H7 (cell line): ENCODE measurements around the gene PPP1R14D. TPM values are rescaled to one million over a fixed set of nuclear protein-coding genes. Genes with fewer than 3 reads are reported as not detected.

Source experiments
- DNase-seq: peaks from one replicate; pipeline ENCODE4 v3.0.0; 2012
- H3K27me3 ChIP-seq: 2 replicates; pipeline ENCODE4 v1.6.0; 2011; ENCODE audit warnings: mild to moderate bottlenecking, low read length; ENCODE audit not compliant: control insufficient read depth, insufficient read depth
- H3K36me3 ChIP-seq: replicated peaks from 2 replicates; pipeline ENCODE4 v1.5.1; 2011; ENCODE audit warnings: low read length; ENCODE audit not compliant: control insufficient read depth, insufficient read depth
- H3K4me3 ChIP-seq: 2 replicates; pipeline ENCODE4 v1.5.1; 2011; ENCODE audit warnings: low read depth, mild to moderate bottlenecking, control low read depth, low read length, moderate library complexity; ENCODE audit not compliant: insufficient read depth
- total RNA-seq: library from RNA; depleted of rRNA; stranded (reverse); fragments of >200 nt; shearing (Covaris generic); gene quantifications from 2 replicates; pipeline ENCODE4 v1.2.3, GENCODE V29; 2014

The PPP1R14D gene
- total RNA-seq, 1 experiment from 2014 or later = not detected

DNA sequence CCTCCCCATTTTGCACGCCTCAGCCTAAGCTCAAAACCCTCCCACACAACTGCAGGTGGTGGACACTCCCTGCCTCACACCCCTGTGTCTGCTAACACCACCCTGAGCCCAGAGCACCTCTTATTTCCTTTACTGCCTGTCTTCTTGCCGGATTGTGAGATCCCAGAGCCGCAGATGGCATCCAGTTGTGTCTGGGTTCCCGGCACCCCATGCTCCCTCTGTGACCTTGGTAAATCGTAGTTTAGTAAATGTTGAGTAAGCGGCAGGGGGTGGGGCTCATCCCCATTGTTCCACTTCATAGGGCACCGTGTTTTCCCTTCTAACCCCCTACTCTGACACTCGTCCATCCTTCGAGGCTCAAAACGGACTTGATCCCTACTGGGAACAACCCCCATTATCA is 30.2 kb upstream of the PPP1R14D start:
- no peak for DNase-seq
- Histone ChIP-seq H3K27me3 (no peaks in the 10 kb centered on the region), H3K4me3 (no peak overlapping the region), H3K36me3 (peaks cover 24% of the 10 kb centered on the region)

DNA sequence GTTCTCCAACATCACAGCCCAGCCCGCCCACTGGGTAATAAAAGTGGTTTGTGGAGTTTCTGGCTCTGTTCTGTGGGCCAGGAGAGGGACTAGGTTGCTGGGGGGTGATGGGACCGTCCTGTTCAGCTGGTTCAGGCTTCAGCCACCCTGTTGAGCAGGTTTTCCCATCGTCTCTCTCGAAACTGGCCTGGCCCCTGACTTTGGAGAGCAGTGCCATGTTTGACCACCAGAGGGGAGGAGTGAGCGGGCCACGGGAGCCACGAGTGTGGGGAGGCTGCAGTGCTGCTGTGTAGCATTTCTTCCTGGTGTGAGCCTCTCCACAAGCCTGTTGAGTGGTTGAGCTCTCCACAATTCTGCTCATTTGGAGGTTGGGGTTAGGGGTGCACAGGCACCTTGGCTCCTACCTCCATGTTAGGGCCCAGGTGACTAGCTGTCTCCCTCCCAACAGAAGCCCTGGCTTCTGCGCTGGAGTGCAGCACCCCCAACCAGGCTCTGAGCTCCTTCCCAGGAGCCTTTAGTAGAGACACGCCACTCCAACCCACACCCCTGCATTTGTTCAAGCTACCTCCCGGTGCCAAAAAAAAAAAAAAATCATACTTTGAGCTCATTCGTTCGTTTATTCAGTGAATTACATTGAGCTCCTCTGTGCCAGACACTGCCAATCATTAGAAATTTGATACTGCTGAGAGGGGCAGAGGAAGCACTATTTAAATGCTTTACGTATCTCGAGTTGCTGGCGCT is 29.3 kb upstream of the PPP1R14D start:
- DNase-seq = peak; percentile 91
- peaks cover 31% of the 10 kb centered on the region for H3K36me3 ChIP-seq
- H3K27me3 ChIP-seq = no peaks in the 10 kb centered on the region
- H3K4me3 ChIP-seq = no peak overlapping the region

DNA sequence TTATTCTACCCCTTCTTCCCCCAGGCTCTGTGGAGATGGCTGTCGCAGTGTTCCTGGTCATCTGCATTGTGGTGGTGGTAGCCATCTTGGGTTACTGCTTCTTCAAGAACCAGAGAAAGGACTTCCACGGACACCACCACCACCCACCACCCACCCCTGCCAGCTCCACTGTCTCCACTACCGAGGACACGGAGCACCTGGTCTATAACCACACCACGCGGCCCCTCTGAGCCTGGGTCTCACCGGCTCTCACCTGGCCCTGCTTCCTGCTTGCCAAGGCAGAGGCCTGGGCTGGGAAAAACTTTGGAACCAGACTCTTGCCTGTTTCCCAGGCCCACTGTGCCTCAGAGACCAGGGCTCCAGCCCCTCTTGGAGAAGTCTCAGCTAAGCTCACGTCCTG is 28.2 kb upstream of the PPP1R14D start:
- no peaks in the 10 kb centered on the region for H3K27me3 ChIP-seq
- peaks cover 34% of the 10 kb centered on the region for H3K36me3 ChIP-seq
- H3K4me3 ChIP-seq = no peak overlapping the region
- no peak for DNase-seq

DNA sequence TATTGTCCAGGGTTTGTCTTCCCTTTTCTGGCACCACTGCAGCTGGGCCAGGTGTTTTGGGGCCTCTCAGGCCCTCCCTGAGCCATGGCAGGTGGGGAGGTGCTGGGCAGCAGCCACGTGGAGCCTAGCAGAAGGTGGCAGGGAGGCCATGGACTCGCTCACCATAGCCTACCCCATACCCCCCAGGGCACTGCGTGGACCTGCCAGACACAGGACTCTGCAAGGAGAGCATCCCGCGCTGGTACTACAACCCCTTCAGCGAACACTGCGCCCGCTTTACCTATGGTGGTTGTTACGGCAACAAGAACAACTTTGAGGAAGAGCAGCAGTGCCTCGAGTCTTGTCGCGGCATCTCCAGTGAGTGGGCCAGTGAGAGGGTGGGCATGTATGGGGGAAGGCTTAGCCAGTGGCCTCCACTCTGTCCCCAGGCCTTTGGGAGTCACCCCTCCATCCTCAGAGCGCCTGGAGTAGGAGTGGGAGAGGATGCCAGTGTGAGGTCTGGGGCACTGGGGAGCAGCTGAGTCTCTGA is 27.3 kb upstream of the PPP1R14D start:
- peak; percentile 29 for DNase-seq
- no peak overlapping the region for H3K4me3 ChIP-seq
- no peaks in the 10 kb centered on the region for H3K27me3 ChIP-seq
- H3K36me3 ChIP-seq = peaks cover 34% of the 10 kb centered on the region

GRCh38 chr15:40854161-40854560 is 25.7 kb upstream of the PPP1R14D start:
- no peak for DNase-seq
- no peaks in the 10 kb centered on the region for H3K27me3 ChIP-seq
- no peak overlapping the region for H3K4me3 ChIP-seq
- peaks cover 39% of the 10 kb centered on the region for H3K36me3 ChIP-seq

DNA sequence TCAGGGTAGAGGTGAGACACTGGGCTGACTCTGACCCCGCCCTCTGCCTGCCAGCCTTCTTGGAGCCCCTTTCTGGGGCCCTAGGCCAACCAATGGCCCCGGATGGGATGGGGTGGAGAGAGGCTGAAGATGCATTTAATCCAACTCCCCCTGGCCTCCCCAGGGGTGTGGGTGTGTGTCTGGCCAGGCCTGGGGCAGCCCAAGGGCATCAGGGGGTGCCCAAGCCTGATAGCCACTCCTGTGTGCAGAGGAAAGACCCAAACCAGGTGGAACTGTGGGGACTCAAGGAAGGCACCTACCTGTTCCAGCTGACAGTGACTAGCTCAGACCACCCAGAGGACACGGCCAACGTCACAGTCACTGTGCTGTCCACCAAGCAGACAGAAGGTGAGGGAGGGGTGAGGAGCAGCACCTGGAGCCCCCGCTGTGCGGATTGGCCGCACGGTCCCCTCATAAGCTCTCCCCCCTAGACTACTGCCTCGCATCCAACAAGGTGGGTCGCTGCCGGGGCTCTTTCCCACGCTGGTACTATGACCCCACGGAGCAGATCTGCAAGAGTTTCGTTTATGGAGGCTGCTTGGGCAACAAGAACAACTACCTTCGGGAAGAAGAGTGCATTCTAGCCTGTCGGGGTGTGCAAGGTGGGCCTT is 24.9 kb upstream of the PPP1R14D start:
- no peak for DNase-seq
- Histone ChIP-seq H3K27me3 (no peaks in the 10 kb centered on the region), H3K36me3 (peaks cover 39% of the 10 kb centered on the region), H3K4me3 (no peak overlapping the region)

DNA sequence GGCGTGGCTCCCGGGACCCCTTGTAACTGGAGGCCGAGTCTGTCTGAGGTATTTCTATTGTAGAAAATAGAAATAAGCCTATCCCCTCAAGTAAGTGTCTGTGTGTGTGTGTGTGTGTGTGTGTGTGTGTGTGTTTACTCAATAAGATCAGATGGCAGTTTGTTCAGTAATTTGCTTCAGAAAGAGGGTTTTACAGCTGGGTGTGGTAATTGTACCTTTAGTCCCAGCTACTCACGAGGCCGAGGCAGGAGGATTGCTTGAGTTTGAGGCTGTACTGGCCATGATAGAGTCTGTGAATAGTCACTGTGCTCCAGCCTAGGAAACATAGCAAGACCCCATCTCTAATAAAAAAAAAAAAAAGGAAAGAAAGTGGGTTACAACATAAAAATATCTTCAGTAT is 24.0 kb upstream of the PPP1R14D start:
- no peak for DNase-seq
- Histone ChIP-seq H3K36me3 (peaks cover 43% of the 10 kb centered on the region), H3K27me3 (no peaks in the 10 kb centered on the region), H3K4me3 (no peak overlapping the region)

DNA sequence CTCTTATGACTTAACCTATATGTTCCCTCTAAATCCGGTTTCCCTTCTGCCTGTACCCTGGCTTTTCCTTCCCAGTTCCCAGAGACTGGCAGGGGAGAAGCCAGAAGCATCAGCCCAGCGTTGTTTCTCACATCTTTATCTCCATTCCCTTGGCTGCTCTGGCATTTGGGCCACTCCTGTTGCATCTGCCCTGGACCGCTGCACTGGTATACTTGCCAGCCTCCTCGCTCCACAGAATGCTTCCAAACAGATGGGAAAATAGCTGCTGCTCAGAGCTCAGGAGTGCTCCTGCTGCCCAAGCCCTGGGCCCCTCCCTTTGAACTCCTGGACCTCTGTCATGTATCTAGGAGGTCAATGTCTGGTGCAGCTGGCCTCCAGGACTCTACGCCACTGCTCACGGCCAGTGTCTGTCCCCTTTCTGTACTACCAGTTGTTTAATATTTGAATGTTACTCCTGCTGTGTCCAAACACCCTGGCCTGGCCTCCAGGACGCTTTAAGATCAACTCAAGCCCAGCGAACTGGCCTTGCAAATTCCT is 22.1 kb upstream of the PPP1R14D start:
- Histone ChIP-seq H3K4me3 (no peak overlapping the region), H3K27me3 (no peaks in the 10 kb centered on the region), H3K36me3 (peaks cover 34% of the 10 kb centered on the region)
- no peak for DNase-seq

DNA sequence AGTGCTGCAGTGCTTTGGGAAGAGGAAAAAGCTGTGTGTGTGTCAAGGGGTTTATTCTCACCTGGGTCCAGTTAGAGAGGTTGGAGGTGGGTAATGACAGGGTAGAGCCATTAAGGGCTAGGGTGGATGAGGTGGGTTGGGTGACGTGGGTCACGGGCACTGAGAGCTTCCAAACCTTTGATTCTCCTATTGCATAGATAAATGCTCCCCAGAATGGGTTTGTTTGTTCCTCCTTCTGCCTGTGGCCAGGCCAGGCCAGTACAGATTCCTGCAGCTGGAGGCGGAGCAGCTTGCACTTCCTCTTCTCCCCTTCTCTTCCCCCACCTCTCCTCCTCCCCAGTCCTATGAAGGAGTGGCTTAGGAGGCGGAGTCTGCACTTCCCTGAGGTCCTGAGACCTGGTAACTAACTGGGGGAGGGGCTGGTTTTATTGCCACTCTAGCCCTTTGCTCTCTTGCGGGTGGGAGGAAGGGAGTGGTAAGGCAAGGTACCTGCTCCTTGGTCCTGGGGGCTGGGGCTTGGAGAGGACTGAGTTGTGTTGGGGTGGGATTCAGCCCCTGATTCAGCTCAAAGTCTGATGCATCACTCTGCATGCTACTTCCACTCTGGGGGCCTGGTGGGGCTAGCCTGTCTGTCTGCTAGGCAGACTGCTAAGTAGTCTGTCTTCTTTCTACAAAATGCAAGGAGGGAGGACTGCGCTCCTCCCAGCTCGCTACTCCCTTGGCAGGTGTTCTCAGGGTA is 18.9 kb upstream of the PPP1R14D start:
- H3K4me3 ChIP-seq = no peak overlapping the region
- peaks cover 20% of the 10 kb centered on the region; the same call in 1 of the 2 replicates for H3K27me3 ChIP-seq
- DNase-seq = peak; percentile 80
- peaks cover 16% of the 10 kb centered on the region for H3K36me3 ChIP-seq

DNA sequence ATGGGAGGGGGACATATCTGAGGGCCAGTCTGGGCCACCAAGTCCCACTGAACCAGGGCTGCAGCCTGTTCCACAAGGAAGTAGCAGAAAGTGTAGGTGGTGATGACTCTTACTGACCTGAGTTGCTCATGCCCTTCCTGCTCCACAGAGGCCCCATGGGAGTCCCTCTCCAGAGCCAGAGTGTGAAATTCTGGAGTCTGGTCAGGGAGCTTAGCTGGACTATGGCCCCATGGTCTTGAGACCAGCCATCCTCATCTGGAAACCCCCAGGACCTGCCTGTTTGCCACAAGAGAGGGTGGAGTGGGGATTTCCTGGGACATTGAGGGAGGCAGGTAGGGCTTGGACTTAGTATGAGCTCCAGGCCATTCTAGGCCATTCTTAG is 18.3 kb upstream of the PPP1R14D start:
- DNase-seq = no peak
- H3K4me3 ChIP-seq = no peak overlapping the region
- peaks cover 20% of the 10 kb centered on the region; the same call in 1 of the 2 replicates for H3K27me3 ChIP-seq
- H3K36me3 ChIP-seq = peaks cover 14% of the 10 kb centered on the region

DNA sequence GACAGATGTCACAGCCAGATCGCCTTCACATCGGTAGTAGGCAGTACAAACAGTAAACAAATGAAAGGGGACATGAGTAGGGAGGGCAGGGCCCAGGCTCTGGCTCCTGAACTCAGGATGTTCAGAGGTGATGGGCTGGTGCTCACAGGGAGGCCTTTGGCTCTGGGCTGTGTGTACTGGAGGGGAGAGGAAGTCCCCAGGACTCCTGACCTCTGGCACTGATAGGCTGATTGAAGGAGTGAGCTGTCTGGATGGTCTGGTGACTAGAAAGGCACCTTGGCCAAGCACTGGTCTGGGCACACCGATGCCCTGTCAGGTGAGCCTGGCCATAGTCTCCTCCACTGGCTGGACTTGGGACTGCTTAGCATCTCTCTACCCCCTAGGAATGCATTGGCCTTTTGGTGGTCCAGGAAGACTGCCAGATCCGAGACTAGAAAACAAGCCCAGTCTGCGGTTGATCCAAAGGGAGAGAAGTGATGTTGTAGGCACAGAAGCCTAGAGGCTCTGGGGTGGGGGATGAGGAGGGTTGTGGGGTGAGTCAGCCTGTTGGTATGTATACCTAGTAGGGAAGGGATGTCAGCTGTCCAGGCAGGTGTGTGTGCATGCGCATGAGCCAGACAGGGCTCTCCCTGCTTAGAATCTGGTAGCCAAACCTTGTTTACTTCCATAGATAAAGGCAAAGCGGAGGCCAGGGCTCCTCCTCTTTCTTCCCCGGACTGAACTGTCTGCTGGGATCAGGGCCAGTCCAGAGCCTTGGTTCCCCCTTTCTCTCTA is 17.2 kb upstream of the PPP1R14D start:
- Histone ChIP-seq H3K4me3 (peak overlapping the region; percentile 1; the same call in 1 of the 2 replicates), H3K27me3 (peaks cover 20% of the 10 kb centered on the region; the same call in 1 of the 2 replicates), H3K36me3 (peaks cover 14% of the 10 kb centered on the region)
- peak; percentile 70 for DNase-seq

- DNase-seq = no peak
- H3K4me3 ChIP-seq = peak overlapping the region; percentile 84
- peaks cover 20% of the 10 kb centered on the region; the same call in 1 of the 2 replicates for H3K27me3 ChIP-seq
- peaks cover 10% of the 10 kb centered on the region for H3K36me3 ChIP-seq
Observed at GRCh38 chr15:40845036-40845435, 16.5 kb upstream of the PPP1R14D start.

- Histone ChIP-seq H3K36me3 (peaks cover 10% of the 10 kb centered on the region), H3K27me3 (peaks cover 20% of the 10 kb centered on the region; the same call in 1 of the 2 replicates), H3K4me3 (peak overlapping the region; percentile 84)
- DNase-seq = no peak
Observed at GRCh38 chr15:40844696-40845030, 16.2 kb upstream of the PPP1R14D start.
